ENCODE results near the gene TENT4A. TPM values are rescaled to one million over a fixed set of nuclear protein-coding genes. Genes with fewer than 3 reads are reported as not detected.

TENT4A gene
- total RNA-seq, 1 experiment from 2014 or later, result 29.2 TPM

- TF ChIP-seq ESRRA (CRISPR knock-in tag; IDR thresholded peaks at IDR 0.05; ENCODE audit: borderline replicate concordance) (no peak), ZNF219 (CRISPR knock-in tag; IDR thresholded peaks at IDR 0.05; ENCODE audit: borderline replicate concordance) (no peak), TCF7 (CRISPR knock-in tag; IDR thresholded peaks at IDR 0.05; ENCODE audit: low read depth) (no peak), SMAD3 (CRISPR knock-in tag; IDR thresholded peaks at IDR 0.05; ENCODE audit: borderline replicate concordance) (peak; percentile 29; the same call in 1 of the 2 replicates), NR1H2 (CRISPR knock-in tag; IDR thresholded peaks at IDR 0.05) (no peak), MLX (CRISPR knock-in tag; IDR thresholded peaks at IDR 0.05) (no peak), JAZF1 (CRISPR knock-in tag; IDR thresholded peaks at IDR 0.05) (no peak), AFF4 (CRISPR knock-in tag; IDR thresholded peaks at IDR 0.05; ENCODE audit: borderline replicate concordance) (no peak), ELF4 (CRISPR knock-in tag; IDR thresholded peaks at IDR 0.05; ENCODE audit: low read depth) (no peak), ZBTB21 (CRISPR knock-in tag; IDR thresholded peaks at IDR 0.05; ENCODE audit: borderline replicate concordance) (no peak), TEAD1 (CRISPR knock-in tag; IDR thresholded peaks at IDR 0.05) (peak; percentile 82), FOXP1 (CRISPR knock-in tag; IDR thresholded peaks at IDR 0.05; ENCODE audit: borderline replicate concordance) (no peak), NR2C2 (CRISPR knock-in tag; IDR thresholded peaks at IDR 0.05) (peak; percentile 49; the same call in 1 of the 2 replicates), ZBTB43 (CRISPR knock-in tag; IDR thresholded peaks at IDR 0.05) (no peak), ETV6 (CRISPR knock-in tag; IDR thresholded peaks at IDR 0.05) (peak; percentile 81), JUN (CRISPR knock-in tag; IDR thresholded peaks at IDR 0.05) (peak; percentile 93), FOXK1 (CRISPR knock-in tag; IDR thresholded peaks at IDR 0.05) (peak; percentile 60), ZNF512 (CRISPR knock-in tag; IDR thresholded peaks at IDR 0.05; ENCODE audit: borderline replicate concordance) (no peak), TP53 (CRISPR knock-in tag; IDR thresholded peaks at IDR 0.05) (no peak), USF1 (CRISPR knock-in tag; IDR thresholded peaks at IDR 0.05) (peak; percentile 53; the same call in 1 of the 2 replicates), STAT6 (CRISPR knock-in tag; conservative IDR thresholded peaks at IDR 0.05; ENCODE audit: low read depth) (no peak), ZNF532 (CRISPR knock-in tag; IDR thresholded peaks at IDR 0.05; ENCODE audit: borderline replicate concordance) (no peak), FOXJ3 (CRISPR knock-in tag; IDR thresholded peaks at IDR 0.05; ENCODE audit: borderline replicate concordance) (no peak)
Observed at GRCh38 chr5:6686915-6687409, 26.3 kb upstream of the TENT4A start (continued).

Measured in WTC11 (cell line).